Parathyroid adenoma (tissue), 2 donors: ENCODE results near the gene NAPB.

Experiments
- H2AFZ ChIP-seq: fragments of 300-600 bp; sonication (generic); one replicate; pipeline ENCODE4 v1.7.0; 2017; ENCODE audit warnings: antibody characterized with exemption, mild to moderate bottlenecking
- H3K27ac ChIP-seq: fragments of 300-600 bp; sonication (generic); one replicate; pipeline ENCODE4 v1.7.0; 2017
- H3K27me3 ChIP-seq: fragments of 300-600 bp; sonication (generic); one replicate; pipeline ENCODE4 v1.7.0; 2017; ENCODE audit warnings: low read length; ENCODE audit not compliant: control insufficient read depth, insufficient read depth
- H3K36me3 ChIP-seq: fragments of 300-600 bp; sonication (generic); one replicate; pipeline ENCODE4 v1.7.0; 2017; ENCODE audit warnings: low read length; ENCODE audit not compliant: control insufficient read depth, insufficient read depth
- H3K4me1 ChIP-seq: fragments of 300-600 bp; sonication (generic); one replicate; pipeline ENCODE4 v1.7.0; 2017; ENCODE audit warnings: control low read depth
- H3K4me2 ChIP-seq: fragments of 300-600 bp; sonication (generic); one replicate; pipeline ENCODE4 v1.7.0; 2017; ENCODE audit warnings: low read length
- H3K4me3 ChIP-seq: fragments of 300-600 bp; sonication (generic); one replicate; pipeline ENCODE4 v1.7.0; 2017; ENCODE audit warnings: low read depth, low read length
- H3K79me2 ChIP-seq: fragments of 300-600 bp; sonication (generic); one replicate; pipeline ENCODE4 v1.7.0; 2017; ENCODE audit warnings: control low read depth
- H3K9ac ChIP-seq: fragments of 300-600 bp; sonication (generic); one replicate; pipeline ENCODE4 v1.7.0; 2017; ENCODE audit warnings: mild to moderate bottlenecking
- H3K9me3 ChIP-seq: fragments of 300-600 bp; sonication (generic); one replicate; pipeline ENCODE4 v1.7.0; 2017; ENCODE audit warnings: low read length; ENCODE audit not compliant: control insufficient read depth
- TF ChIP-seq, protein P1 (sequence below): fragments of 300-600 bp; sonication (generic); IDR thresholded peaks from one replicate; pipeline ENCODE4 v1.7.0; 2017; ENCODE audit warnings: antibody characterized with exemption, mild to moderate bottlenecking
- donor health status: primary hyperparathyroidism.

The NAPB gene

DNA sequence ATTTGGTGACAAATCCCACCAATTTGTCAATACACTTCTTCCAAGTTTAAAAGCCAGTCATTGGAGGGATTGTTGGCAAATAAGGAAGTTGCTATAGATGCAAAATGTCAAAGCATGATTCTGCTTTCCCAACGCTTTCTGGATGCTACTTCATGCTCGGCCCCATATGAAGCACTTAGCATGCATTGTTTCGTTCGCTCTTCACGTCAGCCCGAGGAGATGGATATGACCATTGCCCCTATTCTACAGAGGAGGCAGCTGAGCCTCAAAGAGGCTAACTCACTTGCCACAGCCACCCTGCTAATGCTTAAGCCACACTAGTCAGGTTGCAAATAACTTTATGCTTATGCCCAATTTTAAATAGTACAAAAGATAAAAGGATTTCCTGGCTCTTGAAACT, 73.5 kb downstream of the NAPB start:
- H3K27me3 ChIP-seq: no peaks in the 10 kb centered on the region
- no peaks in the 10 kb centered on the region for H3K9me3 ChIP-seq
- no peak overlapping the region for H3K9ac ChIP-seq
- H3K4me1 ChIP-seq: peaks cover 8% of the 10 kb centered on the region
- H3K36me3 ChIP-seq: no peaks in the 10 kb centered on the region
- peaks cover 12% of the 10 kb centered on the region for H3K79me2 ChIP-seq
- no peak overlapping the region for H3K4me2 ChIP-seq
- H3K27ac ChIP-seq: no peak overlapping the region
- no peak overlapping the region for H3K4me3 ChIP-seq
- TF ChIP-seq, protein P1, sequence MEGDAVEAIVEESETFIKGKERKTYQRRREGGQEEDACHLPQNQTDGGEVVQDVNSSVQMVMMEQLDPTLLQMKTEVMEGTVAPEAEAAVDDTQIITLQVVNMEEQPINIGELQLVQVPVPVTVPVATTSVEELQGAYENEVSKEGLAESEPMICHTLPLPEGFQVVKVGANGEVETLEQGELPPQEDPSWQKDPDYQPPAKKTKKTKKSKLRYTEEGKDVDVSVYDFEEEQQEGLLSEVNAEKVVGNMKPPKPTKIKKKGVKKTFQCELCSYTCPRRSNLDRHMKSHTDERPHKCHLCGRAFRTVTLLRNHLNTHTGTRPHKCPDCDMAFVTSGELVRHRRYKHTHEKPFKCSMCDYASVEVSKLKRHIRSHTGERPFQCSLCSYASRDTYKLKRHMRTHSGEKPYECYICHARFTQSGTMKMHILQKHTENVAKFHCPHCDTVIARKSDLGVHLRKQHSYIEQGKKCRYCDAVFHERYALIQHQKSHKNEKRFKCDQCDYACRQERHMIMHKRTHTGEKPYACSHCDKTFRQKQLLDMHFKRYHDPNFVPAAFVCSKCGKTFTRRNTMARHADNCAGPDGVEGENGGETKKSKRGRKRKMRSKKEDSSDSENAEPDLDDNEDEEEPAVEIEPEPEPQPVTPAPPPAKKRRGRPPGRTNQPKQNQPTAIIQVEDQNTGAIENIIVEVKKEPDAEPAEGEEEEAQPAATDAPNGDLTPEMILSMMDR: no peak
- H2AFZ ChIP-seq: no peak overlapping the region

DNA sequence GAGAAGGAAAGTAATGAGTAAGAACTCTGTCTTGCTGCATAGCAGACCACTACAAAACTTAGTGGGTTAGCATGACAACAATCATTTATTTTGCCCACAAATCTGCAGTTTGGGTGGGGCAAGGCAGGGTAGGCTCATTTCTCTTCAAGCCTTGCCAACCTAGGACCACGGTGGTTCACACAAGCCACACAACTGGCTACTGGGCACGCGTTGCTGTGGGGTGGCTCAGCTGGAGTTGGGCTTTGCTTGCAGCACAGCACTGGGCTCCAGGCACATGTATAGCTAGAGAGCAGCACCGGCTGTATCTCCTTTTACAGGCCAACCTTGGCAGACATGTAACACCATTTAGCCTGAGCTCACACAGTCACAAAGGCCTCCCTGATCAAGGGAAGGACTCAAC, 75.3 kb downstream of the NAPB start:
- Histone ChIP-seq H3K9me3 (no peaks in the 10 kb centered on the region), H3K27me3 (no peaks in the 10 kb centered on the region), H3K36me3 (no peaks in the 10 kb centered on the region), H2AFZ (no peak overlapping the region), H3K9ac (no peak overlapping the region), H3K4me2 (no peak overlapping the region), H3K79me2 (peaks cover 2% of the 10 kb centered on the region), H3K4me1 (peaks cover 3% of the 10 kb centered on the region), H3K4me3 (no peak overlapping the region), H3K27ac (no peak overlapping the region)
- TF ChIP-seq, protein P1: no peak

DNA sequence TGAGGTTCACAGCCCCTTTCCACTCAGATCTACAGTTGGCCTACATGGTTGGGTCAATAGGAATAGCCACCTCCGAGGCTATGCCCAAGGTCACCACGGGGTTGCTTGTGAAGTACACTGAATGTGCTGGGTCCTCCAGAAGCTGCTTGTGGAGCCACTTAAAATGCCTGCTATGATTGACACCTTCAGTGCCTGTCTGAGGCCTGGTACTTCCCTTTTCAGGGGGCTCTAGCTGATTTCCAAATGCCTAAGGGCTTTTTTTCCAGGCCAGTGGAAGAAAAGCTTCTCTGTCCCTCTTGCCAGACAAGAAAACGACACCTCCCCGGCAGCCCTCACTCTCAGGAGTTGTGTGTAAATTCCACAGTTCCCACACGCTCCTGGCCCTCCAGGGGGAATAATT, 77.0 kb downstream of the NAPB start:
- Histone ChIP-seq H2AFZ (no peak overlapping the region), H3K27me3 (no peaks in the 10 kb centered on the region), H3K27ac (no peak overlapping the region), H3K79me2 (no peaks in the 10 kb centered on the region), H3K9ac (no peak overlapping the region), H3K4me2 (no peak overlapping the region), H3K4me1 (peaks cover 3% of the 10 kb centered on the region), H3K9me3 (no peaks in the 10 kb centered on the region), H3K36me3 (no peaks in the 10 kb centered on the region), H3K4me3 (no peak overlapping the region)
- TF ChIP-seq, protein P1: no peak

DNA sequence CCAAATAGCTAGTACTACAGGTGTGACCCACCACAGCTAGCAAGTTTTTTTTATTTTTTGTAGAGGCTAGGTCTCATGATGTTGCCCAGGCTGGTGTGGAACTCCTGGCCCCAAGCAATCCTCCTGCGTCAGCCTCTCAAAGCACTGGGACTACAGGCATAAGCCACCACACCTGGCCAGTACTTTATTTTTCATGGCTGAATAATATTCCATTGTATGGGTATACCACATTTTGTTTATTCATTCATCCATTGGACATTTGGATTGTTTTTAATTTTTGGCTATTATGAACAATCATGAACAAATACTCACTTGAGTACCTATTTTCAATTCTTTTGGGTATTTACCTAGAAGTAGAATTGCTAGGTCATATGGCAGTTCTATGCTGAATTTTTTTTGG, 77.7 kb downstream of the NAPB start:
- Histone ChIP-seq H2AFZ (no peak overlapping the region), H3K9me3 (no peaks in the 10 kb centered on the region), H3K9ac (no peak overlapping the region), H3K79me2 (no peaks in the 10 kb centered on the region), H3K4me2 (no peak overlapping the region), H3K36me3 (no peaks in the 10 kb centered on the region), H3K4me1 (no peaks in the 10 kb centered on the region), H3K27me3 (no peaks in the 10 kb centered on the region), H3K4me3 (no peak overlapping the region), H3K27ac (no peak overlapping the region)
- TF ChIP-seq, protein P1: no peak

DNA sequence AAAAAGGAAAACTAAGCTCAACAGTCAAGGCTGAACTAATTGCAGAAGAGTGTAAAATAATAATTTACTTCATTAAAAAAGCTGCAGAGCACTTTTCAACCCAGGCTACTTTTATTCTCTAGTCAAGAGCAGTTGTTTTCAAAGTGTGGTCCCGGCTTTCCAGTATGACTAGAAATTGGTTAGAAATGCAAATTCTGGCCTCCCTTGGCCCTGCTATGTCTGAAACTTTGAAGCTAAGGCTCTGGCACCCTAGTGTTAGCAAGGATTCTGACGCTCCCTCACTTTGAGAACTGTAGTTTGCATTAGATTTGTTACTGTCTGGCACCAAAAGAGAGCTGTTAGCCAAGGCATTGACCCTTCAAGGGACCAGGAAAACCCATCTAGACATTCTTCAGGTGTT, 80.2 kb downstream of the NAPB start:
- H3K27me3 ChIP-seq: no peaks in the 10 kb centered on the region
- no peak overlapping the region for H2AFZ ChIP-seq
- H3K9ac ChIP-seq: no peak overlapping the region
- no peaks in the 10 kb centered on the region for H3K9me3 ChIP-seq
- no peaks in the 10 kb centered on the region for H3K36me3 ChIP-seq
- H3K4me1 ChIP-seq: no peaks in the 10 kb centered on the region
- no peak overlapping the region for H3K27ac ChIP-seq
- no peak overlapping the region for H3K4me3 ChIP-seq
- no peaks in the 10 kb centered on the region for H3K79me2 ChIP-seq
- TF ChIP-seq, protein P1: no peak
- H3K4me2 ChIP-seq: no peak overlapping the region
